Tibial nerve (tissue), 4 donors: ENCODE results near the gene LRRC1.

ENCODE experiments used
- CTCF ChIP-seq, 5 experiments: fragments of 200-600 bp in 3 of 5; fragments of 450-650 bp in 2 of 5; sonication (generic) in 3 of 5; IDR thresholded peaks; one replicate each; pipeline ENCODE4 v1.5.1; 2016 to 2019; ENCODE audit warnings: antibody characterized with exemption in 5 of 5, mild to moderate bottlenecking in 3 of 5, moderate library complexity in 2 of 5
- EP300 ChIP-seq, 2 donors: sonication (generic); formaldehyde crosslinking; IDR thresholded peaks; one replicate each; pipeline ENCODE4 v1.6.1; 2017; ENCODE audit warnings: antibody characterized with exemption in 2 of 2, mild to moderate bottlenecking in 1 of 2

GRCh38 chr6:53837865-53838769 lies 43.3 kb downstream of the LRRC1 start:
- no peak for TF ChIP-seq CTCF (IDR thresholded peaks at IDR 0.05)
- TF ChIP-seq EP300 (IDR thresholded peaks at IDR 0.05): peak in 1 of 2 donors; percentile 67
